ENCODE data around the gene CCDC24. TPM values are rescaled to one million over a fixed set of nuclear protein-coding genes. Genes with fewer than 3 reads are reported as not detected.

CCDC24 gene
- total RNA-seq, 1 donor from 2014 or later, result 4.9 TPM

- Mint-ChIP-seq H3K4me3 (peak overlapping the region; percentile 61), H3K27ac (ENCODE audit: unreplicated experiment) (peak overlapping the region; percentile 94), H3K4me1 (peaks cover 42% of the 10 kb centered on the region), H3K36me3 (ENCODE audit: low read depth) (no peaks in the 10 kb centered on the region), H3K27me3 (ENCODE audit: low read depth) (no peaks in the 10 kb centered on the region), H3K9me3 (no peaks in the 10 kb centered on the region)
- no peak for DNase-seq (ENCODE audit: low read depth, low spot score)
- TF ChIP-seq, protein P1, sequence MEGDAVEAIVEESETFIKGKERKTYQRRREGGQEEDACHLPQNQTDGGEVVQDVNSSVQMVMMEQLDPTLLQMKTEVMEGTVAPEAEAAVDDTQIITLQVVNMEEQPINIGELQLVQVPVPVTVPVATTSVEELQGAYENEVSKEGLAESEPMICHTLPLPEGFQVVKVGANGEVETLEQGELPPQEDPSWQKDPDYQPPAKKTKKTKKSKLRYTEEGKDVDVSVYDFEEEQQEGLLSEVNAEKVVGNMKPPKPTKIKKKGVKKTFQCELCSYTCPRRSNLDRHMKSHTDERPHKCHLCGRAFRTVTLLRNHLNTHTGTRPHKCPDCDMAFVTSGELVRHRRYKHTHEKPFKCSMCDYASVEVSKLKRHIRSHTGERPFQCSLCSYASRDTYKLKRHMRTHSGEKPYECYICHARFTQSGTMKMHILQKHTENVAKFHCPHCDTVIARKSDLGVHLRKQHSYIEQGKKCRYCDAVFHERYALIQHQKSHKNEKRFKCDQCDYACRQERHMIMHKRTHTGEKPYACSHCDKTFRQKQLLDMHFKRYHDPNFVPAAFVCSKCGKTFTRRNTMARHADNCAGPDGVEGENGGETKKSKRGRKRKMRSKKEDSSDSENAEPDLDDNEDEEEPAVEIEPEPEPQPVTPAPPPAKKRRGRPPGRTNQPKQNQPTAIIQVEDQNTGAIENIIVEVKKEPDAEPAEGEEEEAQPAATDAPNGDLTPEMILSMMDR (conservative IDR thresholded peaks at IDR 0.05), result no peak
These were observed 43.7 kb downstream of the CCDC24 start for GRCh38 chr1:44034976-44035716.

DNA sequence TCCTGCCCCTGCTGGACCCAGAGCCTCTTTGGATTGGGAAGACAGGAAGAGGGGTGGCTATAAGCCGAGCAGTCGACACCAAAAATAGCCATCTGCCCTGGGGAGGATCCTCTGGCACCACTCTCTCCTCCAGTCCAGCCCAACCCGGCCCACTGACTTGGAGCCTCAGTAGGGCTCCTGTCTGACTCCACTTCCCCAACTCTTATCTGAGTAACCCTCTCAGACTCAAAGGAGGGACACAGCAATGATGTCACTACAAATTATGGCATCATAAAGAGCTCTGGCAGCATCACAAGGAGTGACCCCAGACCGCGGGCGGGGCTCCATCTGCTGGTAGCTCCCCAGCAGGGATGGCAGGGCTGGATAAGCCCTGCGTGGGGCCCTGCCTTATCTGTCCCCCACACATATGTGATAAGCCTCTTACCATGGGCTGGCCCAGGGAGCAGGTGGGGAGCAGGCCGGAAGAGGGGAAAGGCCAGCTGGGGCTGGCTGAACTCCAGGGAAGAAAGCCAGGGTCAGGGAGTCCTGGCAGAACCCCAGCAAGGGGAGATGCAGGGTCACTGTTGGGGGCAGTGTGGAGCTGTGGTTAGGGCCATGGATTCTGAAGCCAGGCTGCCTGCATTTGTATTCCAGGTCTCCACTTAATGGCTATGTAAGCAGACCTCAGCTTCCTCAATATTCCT is 44.5 kb downstream of the CCDC24 start:
- Mint-ChIP-seq H3K27me3 (ENCODE audit: low read depth) (no peaks in the 10 kb centered on the region), H3K9me3 (no peaks in the 10 kb centered on the region), H3K4me3 (peak overlapping the region; percentile 61), H3K27ac (ENCODE audit: unreplicated experiment) (no peak overlapping the region), H3K4me1 (peaks cover 42% of the 10 kb centered on the region), H3K36me3 (ENCODE audit: low read depth) (no peaks in the 10 kb centered on the region)
- TF ChIP-seq, protein P1 (conservative IDR thresholded peaks at IDR 0.05), result no peak
- no peak for DNase-seq (ENCODE audit: low read depth, low spot score)

GRCh38 chr1:44036409-44037139 is 45.2 kb downstream of the CCDC24 start:
- H3K9me3 Mint-ChIP-seq, result no peaks in the 10 kb centered on the region
- peaks cover 38% of the 10 kb centered on the region for H3K4me1 Mint-ChIP-seq
- peak overlapping the region; percentile 50 for H3K4me3 Mint-ChIP-seq
- TF ChIP-seq, protein P1 (conservative IDR thresholded peaks at IDR 0.05), result peak; percentile 84
- DNase-seq (ENCODE audit: low read depth, low spot score), result peak; percentile 64
- H3K27me3 Mint-ChIP-seq (ENCODE audit: low read depth), result no peaks in the 10 kb centered on the region
- no peak overlapping the region for H3K27ac Mint-ChIP-seq (ENCODE audit: unreplicated experiment)
- H3K36me3 Mint-ChIP-seq (ENCODE audit: low read depth), result no peaks in the 10 kb centered on the region

GRCh38 chr1:44037154-44037553 is 45.8 kb downstream of the CCDC24 start:
- Mint-ChIP-seq H3K27ac (ENCODE audit: unreplicated experiment) (no peak overlapping the region), H3K36me3 (ENCODE audit: low read depth) (no peaks in the 10 kb centered on the region), H3K4me3 (no peak overlapping the region), H3K4me1 (peaks cover 33% of the 10 kb centered on the region), H3K27me3 (ENCODE audit: low read depth) (no peaks in the 10 kb centered on the region), H3K9me3 (no peaks in the 10 kb centered on the region)
- no peak for DNase-seq (ENCODE audit: low read depth, low spot score)
- TF ChIP-seq, protein P1 (conservative IDR thresholded peaks at IDR 0.05), result no peak

DNA sequence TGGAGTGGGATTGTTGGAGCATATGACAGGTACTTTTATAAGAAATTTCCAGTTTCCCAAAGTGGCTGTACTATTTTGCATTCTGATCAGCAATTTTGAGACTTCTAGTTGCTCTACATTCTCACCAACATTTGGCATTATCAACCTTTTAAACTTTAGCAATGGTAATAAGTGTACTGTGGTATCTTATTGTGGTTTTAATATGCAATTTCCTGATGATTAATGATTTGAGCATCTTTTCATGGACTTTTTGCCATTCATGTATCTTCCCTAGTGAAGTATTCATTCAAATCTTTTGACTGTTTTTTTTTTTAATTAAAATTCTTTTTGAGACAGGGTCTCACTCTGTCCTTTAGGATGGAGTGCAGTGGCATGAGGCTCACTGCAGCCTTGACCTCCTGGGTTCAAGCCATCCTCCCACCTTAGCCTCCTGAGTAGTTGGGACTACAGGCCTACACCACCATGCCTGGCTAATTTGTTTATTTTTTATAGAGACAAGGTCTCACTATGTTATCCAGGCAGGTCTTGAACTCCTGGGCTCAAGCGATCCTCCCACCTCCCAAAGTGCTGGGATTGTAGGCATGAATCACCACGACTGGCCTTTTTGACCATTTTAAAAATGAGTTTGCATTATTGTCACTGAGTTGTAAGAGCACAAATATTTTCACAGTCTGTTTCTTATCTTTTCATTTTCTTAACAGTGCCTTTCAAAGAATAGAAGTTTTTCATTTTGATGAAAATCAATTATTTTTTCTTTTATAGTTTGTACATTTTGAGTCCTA is 47.7 kb downstream of the CCDC24 start:
- no peak for DNase-seq (ENCODE audit: low read depth, low spot score)
- no peak overlapping the region for H3K27ac Mint-ChIP-seq (ENCODE audit: unreplicated experiment)
- no peak overlapping the region for H3K4me3 Mint-ChIP-seq
- H3K27me3 Mint-ChIP-seq (ENCODE audit: low read depth), result no peaks in the 10 kb centered on the region
- peaks cover 18% of the 10 kb centered on the region for H3K4me1 Mint-ChIP-seq
- TF ChIP-seq, protein P1 (conservative IDR thresholded peaks at IDR 0.05), result no peak
- no peaks in the 10 kb centered on the region for H3K36me3 Mint-ChIP-seq (ENCODE audit: low read depth)
- H3K9me3 Mint-ChIP-seq, result no peaks in the 10 kb centered on the region
